Spleen (tissue), 11 donors: ENCODE results near the gene COL4A1. TPM values are rescaled to one million over a fixed set of nuclear protein-coding genes. Genes with fewer than 3 reads are reported as not detected.

Experiments
- DNase-seq: peaks from one replicate; pipeline ENCODE4 v3.0.0-alpha.2; 2020
- H3K27ac ChIP-seq, 8 donors: fragments of 200-600 bp; sonication (generic) in 7 of 8; 1 replicate in 4 of 8; 2 replicates in 4 of 8; pipeline versions ENCODE4 v1.5.0 to v1.8.0; 2016 to 2021; ENCODE audit warnings: inconsistent platforms in 4 of 8, mild to moderate bottlenecking in 4 of 8, moderate library complexity in 1 of 8
- H3K27me3 ChIP-seq, 7 donors: fragments of 200-600 bp; sonication (generic) in 6 of 7; replicated peaks in 1 of 7; 1 replicate in 4 of 7; 2 replicates in 3 of 7; pipeline versions ENCODE4 v1.5.0 to v1.8.0; 2016 to 2021; ENCODE audit warnings: inconsistent platforms in 3 of 7, mild to moderate bottlenecking in 1 of 7
- H3K36me3 ChIP-seq, 6 donors: fragments of 200-600 bp; sonication (generic) in 5 of 6; 1 replicate in 4 of 6; 2 replicates in 2 of 6; pipeline versions ENCODE4 v1.5.0 to v1.8.0; 2016 to 2021; ENCODE audit warnings: inconsistent platforms in 2 of 6
- H3K4me1 ChIP-seq, 6 donors: fragments of 200-600 bp; sonication (generic) in 5 of 6; 1 replicate in 3 of 6; 2 replicates in 3 of 6; pipeline versions ENCODE4 v1.5.0 to v1.8.0; 2016 to 2021; ENCODE audit warnings: inconsistent platforms in 3 of 6
- H3K4me3 ChIP-seq, 8 donors: fragments of 200-600 bp; sonication (generic) in 7 of 8; 1 replicate in 4 of 8; 2 replicates in 4 of 8; pipeline versions ENCODE4 v1.5.0 to v1.8.0; 2016 to 2021; ENCODE audit warnings: inconsistent platforms in 4 of 8, mild to moderate bottlenecking in 4 of 8, moderate library complexity in 2 of 8
- H3K9me3 ChIP-seq, 8 donors: fragments of 200-600 bp; sonication (generic) in 7 of 8; 1 replicate in 4 of 8; 2 replicates in 4 of 8; pipeline versions ENCODE4 v1.5.0 to v1.8.0; 2016 to 2021; ENCODE audit warnings: inconsistent platforms in 4 of 8
- CTCF ChIP-seq, 11 experiments: fragments of 200-600 bp in 7 of 11; fragments of 450-650 bp in 4 of 11; sonication (generic) in 4 of 11; IDR thresholded peaks in 8 of 11; conservative IDR thresholded peaks in 3 of 11; 1 replicate in 7 of 11; 2 replicates in 4 of 11; pipeline versions ENCODE4 v1.4.0 to v1.8.0; 2016 to 2021; ENCODE audit warnings: antibody characterized with exemption in 11 of 11, inconsistent platforms in 4 of 11, mild to moderate bottlenecking in 1 of 11
- POLR2A ChIP-seq, 3 donors: fragments of 450-650 bp; IDR thresholded peaks; one replicate each; pipeline ENCODE4 v1.5.1; 2017; ENCODE audit warnings: antibody characterized with exemption in 3 of 3, mild to moderate bottlenecking in 1 of 3
- POLR2AphosphoS5 ChIP-seq, 3 donors: sonication (generic); formaldehyde crosslinking; IDR thresholded peaks; one replicate each; pipeline ENCODE4 v1.5.1; 2017; ENCODE audit warnings: antibody characterized with exemption in 3 of 3
- WGBS, 5 donors: extraction: QIAGEN DNeasy Blood & Tissue Kit in 3 of 5; methylation state at CpG; one replicate each; pipeline versions ENCODE4 v1.1.5 to v1.1.7; 2013 to 2018; 5-methylcytosine and 5-hydroxymethylcytosine counted together
- intact Hi-C: fragments of 100-400 bp; cut with DNase I; formaldehyde crosslinking; loops from one replicate; pipeline ENCODE4 v1.15.0; 2023; ENCODE audit warnings: low total_unique reads
- polyA plus RNA-seq, 3 donors: library from polyadenylated mRNA; stranded (reverse); fragments of 200-250 nt; gene quantifications; one replicate each; pipeline ENCODE4 v1.2.1, GENCODE V29; 2013
- total RNA-seq, 7 donors: library from RNA; depleted of rRNA in 3 of 7; stranded (reverse); fragments of >200 nt in 3 of 7; fragmentation: NEBNext Ultra II Directional in 4 of 7; extraction: Animal tissue kit (Norgen Biotek cat#: 25700) in 4 of 7; gene quantifications; one replicate each; pipeline versions ENCODE4 v1.1.0 to v1.2.1, GENCODE V29; 2016 to 2021
- donor health status: healthy with polysubstance abuse.
- donor health status: DM: no; HTN: no; CAD: no; lungs with moderate emphysema.
- donor health status: DM: no; HTN: no; CAD: no.
- donor health status: Bipolar disorder and iron deficiency.
- donor health status: healthy.
- donor health status: DM: no; HTN: no; CAD: no.
- donor health status: DM: yes; HTN: yes; CAD: no.

COL4A1 gene
- total and polyA plus RNA-seq, 10 donors = 37.9 to 959 (median 340) TPM

GRCh38 chr13:110136660-110137585 is 170.0 kb downstream of the COL4A1 start:
- TF ChIP-seq POLR2AphosphoS5 (IDR thresholded peaks at IDR 0.05) = no peak
- no peak for TF ChIP-seq CTCF (IDR thresholded peaks at IDR 0.05 in 8 of 11, conservative IDR thresholded peaks at IDR 0.05 in 3 of 11)
- no peak for TF ChIP-seq POLR2A (IDR thresholded peaks at IDR 0.05)
- H3K36me3 ChIP-seq = no peaks in the 10 kb centered on the region
- DNase-seq = no peak
- peaks cover 0 to 24% (median 0%) of the 10 kb centered on the region in 7 donors for H3K27me3 ChIP-seq
- H3K9me3 ChIP-seq = no peaks in the 10 kb centered on the region
- intact Hi-C loops = no loop called here
- peak overlapping the region in 7 of 8 donors; percentile 65 to 95 (median 87) for H3K27ac ChIP-seq
- 42 to 50% (median 46%) methylated on average over 13 to 16 of the region's 16 CpGs for WGBS, 5 donors
- peak overlapping the region in 2 of 8 donors; percentile 52 to 74 for H3K4me3 ChIP-seq
- peaks cover 4 to 29% (median 16%) of the 10 kb centered on the region in 6 donors for H3K4me1 ChIP-seq

- TF ChIP-seq POLR2A (IDR thresholded peaks at IDR 0.05) (no peak), CTCF (IDR thresholded peaks at IDR 0.05 in 8 of 11, conservative IDR thresholded peaks at IDR 0.05 in 3 of 11) (no peak), POLR2AphosphoS5 (IDR thresholded peaks at IDR 0.05) (no peak)
- Histone ChIP-seq H3K9me3 (no peaks in the 10 kb centered on the region), H3K27me3 (peaks cover 0 to 24% (median 0%) of the 10 kb centered on the region in 7 donors), H3K27ac (no peak overlapping the region), H3K4me3 (no peak overlapping the region), H3K4me1 (peaks cover 4 to 29% (median 16%) of the 10 kb centered on the region in 6 donors), H3K36me3 (no peaks in the 10 kb centered on the region)
- no peak for DNase-seq
- 75 to 92% (median 82%) methylated on average over 5 of the region's 5 CpGs for WGBS, 5 donors
- intact Hi-C loops = no loop called here
Measured at GRCh38 chr13:110135977-110136597, 170.9 kb downstream of the COL4A1 start.

GRCh38 chr13:110134801-110135200 is 172.2 kb downstream of the COL4A1 start:
- 50 to 57% (median 51%) methylated on average over 8 of the region's 8 CpGs for WGBS, 5 donors
- Histone ChIP-seq H3K27ac (no peak overlapping the region), H3K4me1 (peaks cover 4 to 29% (median 16%) of the 10 kb centered on the region in 6 donors), H3K27me3 (peaks cover 0 to 24% (median 0%) of the 10 kb centered on the region in 7 donors), H3K4me3 (no peak overlapping the region), H3K36me3 (no peaks in the 10 kb centered on the region), H3K9me3 (no peaks in the 10 kb centered on the region)
- intact Hi-C loops = no loop called here
- TF ChIP-seq POLR2A (IDR thresholded peaks at IDR 0.05) (no peak), POLR2AphosphoS5 (IDR thresholded peaks at IDR 0.05) (no peak), CTCF (IDR thresholded peaks at IDR 0.05 in 8 of 11, conservative IDR thresholded peaks at IDR 0.05 in 3 of 11) (no peak)
- DNase-seq = no peak
